H1 (cell line): Measurements from ENCODE around the gene ZNF385B. TPM values are rescaled to one million over a fixed set of nuclear protein-coding genes. Genes with fewer than 3 reads are reported as not detected.
A peak's percentile ranks its signal among the peaks of the same experiment; 100 is the strongest.

Experiments used
- CTCF ChIA-PET: fragments of 300-600 bp; sonication (Branson Sonifier 250); formaldehyde crosslinking; loops from one replicate; lab custom pipeline; 2021; ENCODE audit not compliant: partially characterized antibody; lab: Charles Lee
- POLR2A ChIA-PET: fragments of 300-600 bp; sonication (Branson Sonifier 250); formaldehyde crosslinking; loops from one replicate; lab custom pipeline; 2021; ENCODE audit warnings: inconsistent platforms; ENCODE audit not compliant: partially characterized antibody; lab: Charles Lee
- DNase-seq, 2 experiments: peaks; one replicate each; pipeline versions ENCODE4 v3.0.0 to v3.0.0-alpha.2; 2010 to 2022; ENCODE audit warnings: low spot score in 2 of 2, low read depth in 1 of 2, mixed read lengths in 1 of 2
- FAIRE-seq: peaks from 2 replicates; lab custom pipeline; 2011; peaks lifted over from hg19 to GRCh38; lab: Jason Lieb, UNC
- H2AFZ ChIP-seq: 2 replicates; pipeline ENCODE4 v1.8.1; 2012; ENCODE audit warnings: low read length, inconsistent platforms
- H2AK5ac ChIP-seq: 2 replicates; pipeline ENCODE4 v1.6.1; 2013; ENCODE audit warnings: low read depth, low read length
- H2BK120ac ChIP-seq: replicated peaks from 2 replicates; pipeline ENCODE3; 2013; ENCODE audit warnings: low read depth, low read length, inconsistent platforms
- H2BK12ac ChIP-seq: 2 replicates; pipeline ENCODE4 v1.6.1; 2013; ENCODE audit warnings: low read depth, low read length
- H2BK15ac ChIP-seq: 2 replicates; pipeline ENCODE4 v1.6.1; 2013; ENCODE audit warnings: low read length
- H2BK20ac ChIP-seq: 2 replicates; pipeline ENCODE4 v1.6.1; 2013; ENCODE audit warnings: low read length
- H2BK5ac ChIP-seq: 2 replicates; pipeline ENCODE4 v1.6.1; 2013; ENCODE audit warnings: low read depth, low read length
- H3K14ac ChIP-seq: 2 replicates; pipeline ENCODE4 v1.6.1; 2013; ENCODE audit warnings: inconsistent platforms; ENCODE audit not compliant: insufficient read length
- H3K18ac ChIP-seq: 2 replicates; pipeline ENCODE4 v1.6.1; 2013; ENCODE audit warnings: low read length; ENCODE audit errors: extremely low read depth
- H3K23ac ChIP-seq: 2 replicates; pipeline ENCODE4 v1.6.1; 2013; ENCODE audit warnings: inconsistent platforms; ENCODE audit not compliant: insufficient read length
- H3K23me2 ChIP-seq: 2 replicates; pipeline ENCODE4 v1.6.1; 2013; ENCODE audit warnings: low read depth, low read length
- H3K27ac ChIP-seq: 2 replicates; pipeline ENCODE4 v1.6.1; 2011; ENCODE audit warnings: low read depth, low read length, inconsistent platforms
- H3K27me3 ChIP-seq, 4 experiments: replicated peaks in 1 of 4; 1 replicate in 1 of 4; 2 replicates in 3 of 4; pipeline versions ENCODE4 v1.6.1 to v1.8.1; 2011 to 2013; ENCODE audit warnings: low read length in 3 of 4, mild to moderate bottlenecking in 3 of 4, inconsistent platforms in 2 of 4, mixed read lengths in 2 of 4, moderate library complexity in 1 of 4; ENCODE audit not compliant: control insufficient read depth in 3 of 4, insufficient read depth in 3 of 4; ENCODE audit errors: extremely low read depth in 1 of 4
- H3K36me3 ChIP-seq, 4 experiments: 2 replicates each; pipeline versions ENCODE4 v1.6.1 to v1.8.1; 2011 to 2013; ENCODE audit warnings: mild to moderate bottlenecking in 4 of 4, low read length in 3 of 4, moderate library complexity in 2 of 4, control low read depth in 1 of 4, inconsistent platforms in 1 of 4; ENCODE audit not compliant: insufficient read depth in 4 of 4, control insufficient read depth in 2 of 4
- H3K4ac ChIP-seq: replicated peaks from 2 replicates; pipeline ENCODE3; 2013; ENCODE audit warnings: low read length, low read depth, mixed read lengths, inconsistent platforms; ENCODE audit not compliant: insufficient read length
- H3K4me1 ChIP-seq, 4 experiments: replicated peaks in 1 of 4; 1 replicate in 1 of 4; 2 replicates in 3 of 4; pipeline versions ENCODE4 v1.6.1 to v1.8.1; 2011 to 2013; ENCODE audit warnings: low read length in 3 of 4, inconsistent platforms in 2 of 4, mixed read lengths in 1 of 4; ENCODE audit not compliant: insufficient read depth in 4 of 4, control insufficient read depth in 3 of 4
- H3K4me2 ChIP-seq, 2 experiments: 2 replicates each; pipeline versions ENCODE4 v1.6.1 to v1.8.1; 2011 to 2013; ENCODE audit warnings: low read depth in 2 of 2, low read length in 2 of 2, control low read depth in 1 of 2, inconsistent platforms in 1 of 2, mild to moderate bottlenecking in 1 of 2; ENCODE audit not compliant: insufficient read depth in 1 of 2
- H3K4me3 ChIP-seq, 4 experiments: fragments of 200-600, 300-600 bp in 1 of 4; sonication (generic), shearing (Covaris generic), sonication (Bioruptor Twin) in 1 of 4; 2 replicates each; pipeline versions ENCODE4 v1.5.1 to v1.8.1; 2011 to 2016; ENCODE audit warnings: low read length in 4 of 4, low read depth in 3 of 4, control low read depth in 2 of 4, inconsistent platforms in 2 of 4, mild to moderate bottlenecking in 2 of 4, mixed read lengths in 1 of 4, moderate library complexity in 1 of 4; ENCODE audit not compliant: insufficient read depth in 2 of 4; ENCODE audit errors: extremely low read depth in 1 of 4
- H3K56ac ChIP-seq: replicated peaks from 2 replicates; pipeline ENCODE3; 2013; ENCODE audit warnings: low read depth, mild to moderate bottlenecking, mixed read lengths, low read length, inconsistent platforms; ENCODE audit not compliant: insufficient read length
- H3K79me1 ChIP-seq: 2 replicates; pipeline ENCODE4 v1.6.1; 2013; ENCODE audit warnings: low read depth, low read length, control low read depth
- H3K79me2 ChIP-seq, 2 experiments: 2 replicates each; pipeline versions ENCODE4 v1.6.1 to v1.8.1; 2012 to 2013; ENCODE audit warnings: low read length in 2 of 2, mild to moderate bottlenecking in 2 of 2, inconsistent platforms in 1 of 2; ENCODE audit not compliant: insufficient read depth in 2 of 2, control insufficient read depth in 1 of 2
- H3K9ac ChIP-seq, 4 experiments: replicated peaks in 1 of 4; 1 replicate in 1 of 4; 2 replicates in 3 of 4; pipeline versions ENCODE4 v1.6.1 to v1.8.1; 2011 to 2013; ENCODE audit warnings: low read depth in 3 of 4, low read length in 3 of 4, control low read depth in 2 of 4, mild to moderate bottlenecking in 2 of 4, moderate library complexity in 2 of 4, inconsistent platforms in 1 of 4; ENCODE audit errors: extremely low read depth in 1 of 4
- H3K9me3 ChIP-seq, 2 experiments: 2 replicates each; pipeline versions ENCODE4 v1.6.1 to v1.8.1; 2012 to 2013; ENCODE audit warnings: mild to moderate bottlenecking in 2 of 2, moderate library complexity in 2 of 2, control low read depth in 1 of 2, inconsistent platforms in 1 of 2, low read depth in 1 of 2, low read length in 1 of 2, mixed read lengths in 1 of 2; ENCODE audit not compliant: insufficient read depth in 2 of 2
- H4K20me1 ChIP-seq, 2 experiments: replicated peaks in 1 of 2; 2 replicates each; pipeline versions ENCODE3 to v1.8.1; 2011 to 2013; ENCODE audit warnings: inconsistent platforms in 2 of 2, low read length in 2 of 2, mild to moderate bottlenecking in 1 of 2; ENCODE audit not compliant: insufficient read depth in 2 of 2, control insufficient read depth in 1 of 2
- H4K5ac ChIP-seq: 2 replicates; pipeline ENCODE4 v1.6.1; 2013; ENCODE audit warnings: low read length, low read depth, mixed read lengths, inconsistent platforms; ENCODE audit not compliant: insufficient read length
- H4K8ac ChIP-seq: 2 replicates; pipeline ENCODE4 v1.8.0; 2013; ENCODE audit warnings: mild to moderate bottlenecking, moderate library complexity, low read length, inconsistent platforms; ENCODE audit not compliant: insufficient read depth; ENCODE audit errors: extremely low read depth
- H4K91ac ChIP-seq: replicated peaks from 2 replicates; pipeline ENCODE3; 2013; ENCODE audit warnings: low read length, mixed read lengths, inconsistent platforms; ENCODE audit not compliant: insufficient read length
- BCL11A ChIP-seq, 2 experiments: IDR thresholded peaks; one replicate each; pipeline ENCODE4 v1.6.1; 2011; ENCODE audit warnings: low read depth in 2 of 2, low read length in 2 of 2, mild to moderate bottlenecking in 2 of 2
- BRCA1 ChIP-seq: IDR thresholded peaks from 2 replicates; pipeline ENCODE4 v1.6.1; 2012; ENCODE audit warnings: low read depth, low read length, improper control_type of control experiment
- CHD1 ChIP-seq: IDR thresholded peaks from 2 replicates; pipeline ENCODE4 v1.6.1; 2012; ENCODE audit warnings: low read depth, low read length, improper control_type of control experiment
- CHD2 ChIP-seq: IDR thresholded peaks from 2 replicates; pipeline ENCODE4 v1.6.1; 2012; ENCODE audit warnings: low read length, improper control_type of control experiment
- EP300 ChIP-seq, 2 experiments: IDR thresholded peaks; 1 replicate in 1 of 2; 2 replicates in 1 of 2; pipeline ENCODE4 v1.6.1; 2011 to 2012; ENCODE audit warnings: low read depth in 2 of 2, low read length in 2 of 2, mild to moderate bottlenecking in 2 of 2, borderline replicate concordance in 1 of 2, inconsistent platforms in 1 of 2, moderate library complexity in 1 of 2
- EZH2 ChIP-seq: fragments of 200-600 bp; sonication (generic); IDR thresholded peaks from 2 replicates; pipeline ENCODE4 v1.7.1; 2012; ENCODE audit warnings: low read depth, mild to moderate bottlenecking, moderate library complexity, low read length, inconsistent platforms; ENCODE audit not compliant: severe bottlenecking
- HDAC2 ChIP-seq, 2 experiments: fragments of 300-600 bp in 1 of 2; sonication (generic) in 1 of 2; IDR thresholded peaks; 2 replicates each; pipeline ENCODE4 v1.6.1; 2011 to 2012; ENCODE audit warnings: low read depth in 2 of 2, low read length in 2 of 2, mild to moderate bottlenecking in 2 of 2, moderate library complexity in 2 of 2, borderline replicate concordance in 1 of 2, inconsistent platforms in 1 of 2
- KDM5A ChIP-seq: fragments of 200-600 bp; IDR thresholded peaks from 2 replicates; pipeline ENCODE4 v1.7.1; 2012; ENCODE audit warnings: mild to moderate bottlenecking, low read length, inconsistent platforms, mixed read lengths
- POLR2A ChIP-seq, 2 experiments: IDR thresholded peaks; 1 replicate in 1 of 2; 2 replicates in 1 of 2; pipeline ENCODE4 v1.6.1; 2011; ENCODE audit warnings: low read depth in 2 of 2, low read length in 2 of 2, mild to moderate bottlenecking in 2 of 2; ENCODE audit errors: control extremely low read depth in 1 of 2
- SP2 ChIP-seq: IDR thresholded peaks from 2 replicates; pipeline ENCODE4 v1.6.1; 2012; ENCODE audit warnings: mild to moderate bottlenecking, low read length, inconsistent platforms
- WGBS, 2 experiments: shearing (Covaris generic) in 1 of 2; methylation state at CpG; one replicate each; pipeline versions ENCODE4 v1.1.6 to v1.1.7; 2013 to 2015; ENCODE audit warnings: low lambda C conversion rate in 2 of 2, mixed read lengths in 2 of 2, inconsistent platforms in 1 of 2, low coverage in 1 of 2, missing lambda C conversion rate in 1 of 2; ENCODE audit not compliant: insufficient replicate concordance in 2 of 2, insufficient coverage in 1 of 2, insufficient read length in 1 of 2; ENCODE audit errors: extremely low coverage in 1 of 2, missing lambda C conversion rate in 1 of 2; 5-methylcytosine and 5-hydroxymethylcytosine counted together
- polyA plus RNA-seq, 7 experiments: library from polyadenylated mRNA; depleted of rRNA in 3 of 7; stranded (reverse) in 5 of 7; unstranded in 2 of 7; fragments of >200 nt in 5 of 7; fragments of 200-250 nt in 2 of 7; gene quantifications; 1 replicate in 5 of 7; 2 replicates in 1 of 7; 4 replicates in 1 of 7; pipeline versions ENCODE4 v1.2.1 to v1.2.3, GENCODE V29; 2011 to 2013; ENCODE audit warnings: missing spikeins in 2 of 7, mixed read lengths in 2 of 7
- total RNA-seq: library from RNA; stranded (reverse); fragmentation: NEBNext Ultra II Directional; extraction: Animal tissue kit (Norgen Biotek cat#: 25700); gene quantifications from 2 replicates; pipeline ENCODE4 v1.2.1, GENCODE V29; 2021
- TF ChIP-seq, protein P1 (sequence below): IDR thresholded peaks from 2 replicates; pipeline ENCODE4 v1.6.1; 2011; ENCODE audit warnings: low read length, improper control_type of control experiment

ZNF385B gene
- total and polyA plus RNA-seq, 2 of the 8 experiments (the other 6 are each of a cell fraction or from before 2014, with no cell fraction given), result 1.1 to 3.7 TPM

DNA sequence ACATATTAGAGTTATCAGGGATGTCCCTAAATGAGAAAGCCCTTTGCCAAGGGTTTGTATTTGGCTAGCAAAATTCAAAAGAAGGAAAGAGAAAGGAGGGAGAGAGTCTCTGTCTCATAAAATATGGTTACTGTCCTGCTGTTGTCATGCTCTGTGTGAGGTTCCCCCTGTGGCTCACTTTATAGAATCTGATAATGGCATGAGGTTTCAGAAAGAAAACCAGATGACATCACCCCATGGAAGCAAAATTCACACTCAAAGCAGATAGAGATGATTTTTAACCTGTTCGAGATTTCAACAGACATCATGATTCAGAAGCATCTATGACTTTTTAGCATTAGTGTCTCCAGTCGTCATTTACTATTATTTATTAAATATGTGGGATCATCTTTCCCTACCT is 431.8 kb downstream of the ZNF385B start:
- Histone ChIP-seq H2BK20ac (no peak overlapping the region), H4K91ac (no peak overlapping the region), H4K20me1 (no peaks in the 10 kb centered on the region), H3K9ac (no peak overlapping the region), H3K18ac (no peak overlapping the region)
- CTCF ChIA-PET, result interaction anchor here (1.2 to 3.8 kb wide), 3 partner anchors 9 to 12 kb away, joined by 6 to 21 read pairs (median 9); no protein-coding TSS in a partner anchor
- TF ChIP-seq BRCA1 (no peak), POLR2A (IDR thresholded peaks at IDR 0.05; ENCODE audit: control extremely low read depth in 1 of 2, low read depth in 2 of 2, low read length in 2 of 2) (no peak), KDM5A (no peak), EP300 (IDR thresholded peaks at IDR 0.05; ENCODE audit: borderline replicate concordance in 1 of 2, low read depth in 2 of 2, low read length in 2 of 2) (no peak), CHD1 (no peak), CHD2 (no peak), EZH2 (no peak), HDAC2 (IDR thresholded peaks at IDR 0.05; ENCODE audit: borderline replicate concordance in 1 of 2, low read depth in 2 of 2, low read length in 2 of 2) (no peak), BCL11A (IDR thresholded peaks at IDR 0.05; ENCODE audit: low read depth in 2 of 2, low read length in 2 of 2) (no peak), SP2 (no peak)
- TF ChIP-seq, protein P1, sequence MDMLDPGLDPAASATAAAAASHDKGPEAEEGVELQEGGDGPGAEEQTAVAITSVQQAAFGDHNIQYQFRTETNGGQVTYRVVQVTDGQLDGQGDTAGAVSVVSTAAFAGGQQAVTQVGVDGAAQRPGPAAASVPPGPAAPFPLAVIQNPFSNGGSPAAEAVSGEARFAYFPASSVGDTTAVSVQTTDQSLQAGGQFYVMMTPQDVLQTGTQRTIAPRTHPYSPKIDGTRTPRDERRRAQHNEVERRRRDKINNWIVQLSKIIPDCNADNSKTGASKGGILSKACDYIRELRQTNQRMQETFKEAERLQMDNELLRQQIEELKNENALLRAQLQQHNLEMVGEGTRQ, result no peak
- TF ChIP-seq, all 59 proteins: peak for 0
- Histone ChIP-seq H2AK5ac (no peak overlapping the region), H3K23ac (no peak overlapping the region), H3K27me3 (no peaks in the 10 kb centered on the region), H3K4ac (no peak overlapping the region), H3K9me3 (no peaks in the 10 kb centered on the region), H3K4me2 (peak overlapping the region in 1 of 2 experiments; percentile 51; a peak in 1 of 4 replicates), H3K23me2 (no peaks in the 10 kb centered on the region; the same call in 1 of the 2 replicates), H3K4me3 (no peak overlapping the region), H2BK120ac (no peak overlapping the region), H2BK15ac (no peak overlapping the region), H2AFZ (no peak overlapping the region), H3K56ac (no peak overlapping the region), H4K5ac (no peak overlapping the region), H3K79me1 (no peaks in the 10 kb centered on the region), H4K8ac (no peak overlapping the region), H2BK5ac (no peak overlapping the region), H3K14ac (no peak overlapping the region), H3K79me2 (no peaks in the 10 kb centered on the region), H3K36me3 (no peaks in the 10 kb centered on the region), H2BK12ac (no peak overlapping the region), H3K27ac (no peak overlapping the region), H3K4me1 (peaks cover 0 to 10% (median 1%) of the 10 kb centered on the region in 4 experiments; a peak in 3 of 7 replicates)
- 97% methylated on average over 2 of the region's 2 CpGs; no CpG with 5 or more reads in 1 of the 2 experiments for WGBS, 2 experiments
- FAIRE-seq, result no peak
- no peak for DNase-seq
- POLR2A ChIA-PET, result no interaction called here
